Activated CD8-positive, alpha-beta memory T cell treated with anti-CD3 and anti-CD28 coated beads, Interleukin-2, amount 50 U/mL, for 1 hour (primary cell): ENCODE results near the gene CARHSP1.
"Not testable (repeated sequence)": the region's sequence is repeated elsewhere in the genome, so short reads cannot be mapped to it uniquely, and the experiment has no call there.

Experiments
- DNase-seq: peaks from one replicate; pipeline ENCODE4 v3.0.0-alpha.2; 2020; ENCODE audit errors: extremely low read depth

The CARHSP1 gene

GRCh38 chr16:8828541-8829165 is 40.2 kb downstream of the CARHSP1 start:
- no peak for DNase-seq

DNA sequence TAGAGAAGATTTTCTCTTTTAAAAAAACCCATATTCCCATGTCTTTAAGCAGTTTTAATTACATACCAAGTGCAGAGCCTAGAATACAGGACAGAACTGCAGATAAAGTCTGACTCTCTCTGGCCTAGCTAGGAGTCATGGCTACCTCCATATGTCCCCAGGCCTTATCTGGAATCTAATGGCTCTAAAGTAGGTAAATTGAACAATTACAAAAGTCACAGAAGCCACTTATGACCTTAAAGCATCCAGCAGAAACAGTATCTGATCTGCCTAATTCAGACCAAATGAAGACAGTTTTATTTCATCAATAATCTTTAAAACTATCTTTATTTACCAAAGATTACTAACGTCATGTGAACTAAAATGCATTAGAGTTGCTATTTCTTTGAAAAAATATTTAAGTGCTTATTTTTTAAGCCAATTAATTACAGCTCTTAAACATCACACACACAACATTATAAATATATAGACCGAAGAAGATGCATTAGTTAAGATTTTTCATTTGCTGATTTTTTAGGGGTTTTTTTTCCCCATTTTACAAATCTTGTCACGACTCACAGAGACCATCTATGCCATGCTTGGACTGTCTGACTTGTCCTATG is 42.4 kb downstream of the CARHSP1 start:
- no peak for DNase-seq

GRCh38 chr16:8822403-8822802 is 46.4 kb downstream of the CARHSP1 start:
- no peak for DNase-seq

DNA sequence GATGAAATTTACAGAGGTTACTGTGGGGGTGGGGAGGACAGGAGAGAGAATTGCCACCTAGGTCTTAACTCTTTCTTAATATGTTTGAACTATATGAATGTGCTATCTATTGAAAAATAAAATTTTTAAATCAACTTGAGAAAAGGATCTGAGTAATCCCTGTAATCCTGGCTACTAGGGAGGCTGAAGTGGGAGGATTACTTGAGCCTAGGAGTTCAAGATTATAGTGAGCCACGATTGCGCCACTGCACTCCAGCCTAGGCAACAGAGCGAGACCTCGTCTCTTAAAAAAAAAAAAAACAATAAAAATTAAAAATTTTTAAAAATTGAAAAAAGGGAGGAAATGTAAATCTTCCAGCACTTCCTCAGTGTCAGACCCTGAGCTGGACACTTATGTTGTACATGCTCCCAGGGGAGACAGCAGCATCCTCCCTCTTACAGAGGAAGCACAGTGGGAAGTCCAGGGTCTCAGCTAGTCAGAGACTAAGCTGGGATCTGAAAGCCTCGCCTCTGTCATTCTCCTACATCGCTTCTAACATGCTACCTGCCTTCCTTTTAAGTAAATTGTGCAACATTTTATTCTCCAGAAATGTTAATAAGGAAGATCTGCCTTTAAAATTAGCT is 49.3 kb downstream of the CARHSP1 start:
- DNase-seq = no peak

- no peak for DNase-seq
Measured at GRCh38 chr16:8818504-8819270, 50.1 kb downstream of the CARHSP1 start.

DNA sequence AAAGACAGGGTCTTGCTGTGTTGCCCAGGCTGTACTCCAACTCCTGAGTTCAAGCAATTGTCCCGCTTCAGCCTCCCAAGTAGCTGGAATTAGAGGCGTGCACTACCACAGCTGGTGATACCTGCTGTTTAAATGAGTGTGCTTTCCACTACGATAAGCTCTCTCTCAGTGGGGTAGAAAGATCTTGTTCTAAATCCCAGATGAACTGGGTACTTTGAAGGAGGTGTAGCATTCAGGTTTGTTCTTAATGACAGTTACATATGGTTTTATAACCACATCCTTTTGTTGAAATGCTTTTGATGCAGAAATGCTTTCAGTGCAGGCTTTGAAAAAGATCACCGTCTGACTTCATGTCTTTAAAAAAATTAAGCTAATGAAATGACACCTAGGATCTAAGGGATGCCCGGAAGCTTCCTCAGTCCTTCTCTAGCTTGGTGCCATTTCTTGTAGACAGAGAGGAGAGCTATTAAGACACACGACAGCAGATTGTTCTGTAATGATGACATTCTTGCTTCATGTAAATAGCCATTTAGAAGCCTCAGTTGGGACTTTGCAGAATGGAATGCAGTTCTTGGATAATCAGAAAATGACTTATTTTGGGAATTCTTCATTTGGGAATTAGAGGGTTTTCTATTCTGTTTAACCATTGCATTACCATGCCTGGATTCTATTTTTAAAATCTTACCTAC is 51.7 kb downstream of the CARHSP1 start:
- no peak for DNase-seq

GRCh38 chr16:8814095-8814806 is 54.6 kb downstream of the CARHSP1 start:
- DNase-seq = no peak

DNA sequence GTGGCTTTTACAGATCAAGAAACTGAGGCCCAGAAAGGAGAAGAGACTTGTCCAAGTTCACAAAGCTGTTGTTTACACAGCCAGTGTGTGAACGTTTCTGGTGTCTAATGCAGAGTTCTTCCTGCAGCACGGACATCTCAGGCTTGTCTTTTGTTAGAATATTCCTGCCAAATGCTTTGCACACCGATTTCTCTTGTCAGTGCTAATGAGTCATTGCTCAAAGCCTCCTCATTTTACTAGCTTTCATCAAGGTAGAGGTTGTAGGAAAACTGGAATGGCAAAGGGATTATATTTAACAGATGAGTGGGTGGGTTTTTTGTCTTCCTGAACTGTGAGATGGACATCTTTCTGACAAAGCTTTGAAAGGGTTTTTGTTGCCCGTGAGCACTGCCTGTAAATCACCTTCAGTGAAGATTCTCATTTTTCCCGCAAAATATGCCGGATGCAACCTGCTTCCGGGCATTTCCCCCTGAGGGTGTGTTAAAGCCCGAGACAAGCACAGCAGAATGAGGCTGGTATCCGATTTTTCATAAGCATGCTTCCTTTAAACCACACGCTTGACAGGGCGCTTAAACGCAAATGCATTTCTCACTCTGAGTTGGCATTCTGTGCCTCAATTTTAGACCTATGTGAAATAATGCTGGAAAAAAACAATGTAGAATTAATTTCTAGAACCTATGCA is 56.5 kb downstream of the CARHSP1 start:
- DNase-seq = no peak

DNA sequence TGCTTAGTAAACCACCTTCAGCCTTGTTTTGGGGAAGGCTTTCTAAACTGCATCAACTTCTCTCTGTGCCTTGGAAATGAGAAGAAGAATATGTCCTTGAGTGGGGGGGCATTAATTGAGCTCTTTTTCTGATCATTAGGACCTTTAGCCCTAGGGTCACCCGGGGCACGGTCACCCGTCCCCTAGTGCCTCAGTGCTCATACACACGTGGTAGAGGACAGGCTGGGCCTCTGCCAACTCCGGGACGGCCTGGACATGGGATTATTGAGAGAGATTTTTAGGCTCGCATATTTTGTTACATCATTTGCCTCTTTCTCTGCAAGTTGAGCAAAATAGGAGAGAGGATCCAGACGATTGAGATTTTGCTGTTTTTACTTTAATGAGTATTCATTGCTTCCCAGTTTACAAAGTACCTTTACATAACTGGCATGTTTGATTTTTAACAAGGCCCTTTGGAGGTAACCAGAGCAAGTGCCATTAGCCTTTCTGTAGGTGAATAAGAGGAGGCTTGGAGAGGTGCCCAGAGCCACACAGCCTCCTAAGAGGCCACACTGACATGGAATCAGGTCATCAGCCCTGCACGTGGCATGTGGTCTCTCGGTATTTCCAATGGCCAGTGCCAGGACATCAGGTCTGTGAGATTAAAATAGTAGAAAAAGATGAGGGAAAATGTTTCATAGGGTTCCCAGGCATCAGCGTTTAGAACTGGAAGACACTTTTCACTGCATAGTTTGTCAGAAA is 60.0 kb downstream of the CARHSP1 start:
- DNase-seq = no peak

GRCh38 chr16:8808009-8808408 is 60.8 kb downstream of the CARHSP1 start:
- no peak for DNase-seq

DNA sequence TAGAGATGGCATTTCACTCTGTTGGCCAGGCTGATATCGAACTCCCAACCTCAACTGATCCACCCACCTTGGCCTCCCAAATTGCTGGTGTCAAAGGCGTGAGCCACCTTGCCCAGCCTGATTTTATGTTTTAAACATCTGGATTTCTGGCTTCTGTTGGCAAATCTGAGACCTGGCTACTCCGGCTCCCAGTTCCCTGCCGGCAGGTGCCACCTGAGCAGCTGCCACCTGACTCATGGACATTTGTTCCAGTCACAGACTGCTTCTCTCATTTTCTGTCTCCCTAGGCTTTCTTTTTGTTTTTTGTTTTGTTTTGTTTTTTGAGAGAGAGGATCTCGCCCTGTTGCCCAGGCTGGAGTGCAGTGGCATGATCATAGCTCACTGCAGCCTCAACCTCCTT is 61.6 kb downstream of the CARHSP1 start:
- DNase-seq = no peak

DNA sequence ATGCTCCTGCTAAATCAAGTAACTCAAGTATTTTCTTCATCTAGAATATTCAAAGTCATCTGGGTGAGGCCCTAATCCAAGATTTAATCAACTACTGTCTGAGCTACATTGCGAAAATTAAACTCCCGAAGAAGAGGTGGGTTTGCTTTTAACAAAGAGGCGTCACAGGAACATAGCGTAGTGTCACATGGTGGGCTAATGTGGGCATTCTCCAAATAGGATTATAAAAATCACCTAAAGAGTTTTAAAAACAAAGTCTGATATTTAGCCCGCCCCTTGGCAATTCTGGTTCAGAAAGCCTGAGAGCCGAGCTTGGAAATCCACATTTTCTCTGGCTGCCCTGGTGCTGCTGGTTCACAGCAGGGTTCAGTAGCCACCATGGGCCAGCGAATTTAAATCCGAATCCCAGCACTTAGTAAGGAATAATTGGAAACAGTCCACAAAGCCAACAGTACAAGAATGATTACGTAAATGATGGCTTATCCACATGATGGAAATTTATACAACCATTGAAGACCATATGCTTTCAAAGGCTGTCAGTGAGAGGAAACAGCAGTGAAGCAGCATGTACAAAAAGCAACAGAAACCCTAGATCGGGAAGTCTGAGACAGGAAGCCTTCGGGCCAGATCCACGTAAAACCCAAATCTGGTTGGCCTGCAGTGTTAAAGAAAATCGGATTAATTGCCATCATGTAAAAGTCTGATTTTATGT is 62.4 kb downstream of the CARHSP1 start:
- DNase-seq = no peak

DNA sequence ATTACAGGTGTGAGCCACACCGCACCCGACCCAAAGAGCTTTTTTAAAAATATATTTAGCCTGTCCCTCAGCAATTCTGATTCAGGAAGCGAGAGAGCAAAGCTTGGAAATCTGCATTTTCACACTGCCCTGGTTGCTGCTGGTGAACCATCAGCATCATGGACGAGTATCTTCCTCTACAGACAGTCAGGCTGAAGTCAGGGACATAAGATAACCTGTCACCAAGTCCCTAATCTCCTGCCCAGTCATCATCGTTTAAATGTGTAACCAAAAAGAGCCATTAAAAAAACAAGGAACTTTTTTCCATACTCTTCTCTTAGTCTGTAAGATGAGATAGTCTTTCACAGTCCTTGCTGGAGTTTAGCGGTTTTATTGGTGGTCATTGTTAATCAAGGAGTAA is 64.5 kb downstream of the CARHSP1 start:
- DNase-seq = no peak

DNA sequence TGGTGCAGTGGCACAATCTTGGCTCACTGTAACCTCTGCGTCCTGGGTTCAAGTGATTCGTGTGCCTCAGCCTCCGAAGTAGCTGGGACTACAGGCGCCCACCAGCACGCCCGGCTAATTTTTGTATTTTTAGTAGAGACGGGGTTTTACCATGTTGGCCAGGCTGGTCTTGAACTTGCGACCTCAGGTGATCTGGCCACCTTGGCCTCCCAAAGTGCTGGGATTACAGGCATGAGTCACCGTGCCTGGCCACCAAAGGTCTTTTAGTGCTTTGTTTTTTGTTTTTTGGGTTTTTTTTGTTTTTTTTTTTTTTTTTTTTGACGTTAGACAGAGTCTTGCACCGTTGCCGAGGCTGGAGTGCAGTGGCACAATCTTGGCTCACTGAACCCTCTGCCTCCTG is 65.1 kb downstream of the CARHSP1 start:
- not testable (repeated sequence) for DNase-seq
